ENCODE results near the gene MATN3. TPM values are rescaled to one million over a fixed set of nuclear protein-coding genes. Genes with fewer than 3 reads are reported as not detected.
A peak's percentile ranks its signal among the peaks of the same experiment; 100 is the strongest.

Gene MATN3
- total and polyA plus RNA-seq, 2 donors (not counting 3 experiments of a cell fraction or from before 2014, with no cell fraction given), result 1.8 to 3.4 TPM

GRCh38 chr2:19989667-19990415 is 22.6 kb downstream of the MATN3 start, which contains the start of gene WDR35:
Gene WDR35 (minus strand): TSS chr2:19990105. CDS start chr2:19990015, 90 bp downstream.
- H3K9me3 ChIP-seq (replicated peaks; ENCODE audit: control insufficient read depth, insufficient read depth, low read length), result no peaks in the 10 kb centered on the region
- H3K9ac ChIP-seq (replicated peaks; ENCODE audit: extremely low read depth, insufficient read depth, low read length), result peak within 1 kb of the TSS; percentile 64
- DNase-seq (ENCODE audit: low read depth, low spot score) (peak; percentile 53), FAIRE-seq (peak; percentile 70)
- H4K20me1 ChIP-seq (replicated peaks; ENCODE audit: control insufficient read depth, extremely low read depth, insufficient read depth, low read length), result no peaks in the 10 kb centered on the region
- ChIA-PET POLR2A (interaction anchor here (1.3 to 1.5 kb wide), 2 partner anchors 26 to 88 kb away, joined by 3 read pairs; partner anchors contain the start of gene TTC32), CTCF (interaction anchor here (1.1 to 3.4 kb wide), 4 partner anchors 22 to 102 kb away, joined by 3 to 14 read pairs (median 5); no protein-coding TSS in a partner anchor)
- no peaks in the 10 kb centered on the region for H3K27me3 ChIP-seq (ENCODE audit: control insufficient read depth in 2 of 2, insufficient read depth in 2 of 2, low read length in 2 of 2)
- peaks cover 13% of the 10 kb centered on the region for H3K4me1 ChIP-seq (ENCODE audit: control insufficient read depth, extremely low read depth, insufficient read depth, low read length)
- intact Hi-C loops (cut with micrococcal nuclease) (loop anchor here (1.0 to 2.0 kb wide), 2 partner anchors 23 to 87 kb away; no protein-coding TSS in a partner anchor), dilution Hi-C loops (cut with MboI; ENCODE audit: extremely low pct_ligation_motif_present, low sequenced_read_pairs) (no loop called here)
- peak within 1 kb of the TSS; percentile 77 for H3K4me2 ChIP-seq (ENCODE audit: insufficient read depth, low read length)
- H3K4me3 ChIP-seq (replicated peaks in 1 of 3; ENCODE audit: insufficient read depth in 1 of 3, low read depth in 1 of 3, low read length in 3 of 3), result peak within 1 kb of the TSS; percentile 31 to 78 (median 74)
- H3K79me2 ChIP-seq (ENCODE audit: control insufficient read depth, insufficient read depth, low read length), result peaks cover 8% of the 10 kb centered on the region
- H3K9me1 ChIP-seq (replicated peaks; ENCODE audit: control insufficient read depth, extremely low read depth, insufficient read depth, low read length), result no peaks in the 10 kb centered on the region
- no peak for TF ChIP-seq EZH2 (IDR thresholded peaks at IDR 0.05; ENCODE audit: borderline replicate concordance, low read depth, low read length, severe bottlenecking)
- TF ChIP-seq JUN (IDR thresholded peaks at IDR 0.05; ENCODE audit: borderline replicate concordance, insufficient read depth, insufficient read length, low read depth), result no peak
- no peak for TF ChIP-seq MYC (IDR thresholded peaks at IDR 0.05; ENCODE audit: low read depth, low read length)
- no peak for TF ChIP-seq GATA2 (IDR thresholded peaks at IDR 0.05; ENCODE audit: insufficient read depth, insufficient read length, low read depth, low read length)
- TF ChIP-seq POLR2A (IDR thresholded peaks at IDR 0.05; ENCODE audit: low read depth, low read length), result peak; percentile 83
- TF ChIP-seq POLR2AphosphoS5 (IDR thresholded peaks at IDR 0.05; ENCODE audit: insufficient read depth, low read depth, low read length), result peak; percentile 80
- TF ChIP-seq CTCF (IDR thresholded peaks at IDR 0.05; ENCODE audit: extremely low read depth in 1 of 2, insufficient read depth in 1 of 2, low read depth in 1 of 2, low read length in 2 of 2), result no peak
- TF ChIP-seq MAX (IDR thresholded peaks at IDR 0.05; ENCODE audit: insufficient read depth, insufficient read length), result peak; percentile 87
- TF ChIP-seq FOS (IDR thresholded peaks at IDR 0.05; ENCODE audit: borderline replicate concordance, insufficient read depth, low read length), result no peak
- H3K36me3 ChIP-seq (ENCODE audit: control insufficient read depth in 2 of 2, extremely low read depth in 1 of 2, insufficient read depth in 2 of 2, low read length in 2 of 2), result no peaks in the 10 kb centered on the region
- BruUV-seq (replicated peaks), result TSS peak; percentile 48
- peak within 1 kb of the TSS; percentile 40 for H3K27ac ChIP-seq (ENCODE audit: insufficient read depth, low read depth, low read length)
- peak within 1 kb of the TSS; percentile 65 for H2AFZ ChIP-seq (ENCODE audit: low read depth, low read length)

Measured in endothelial cell of umbilical vein (primary cell).